Measurements from ENCODE around the gene NLK.
"Not testable (repeated sequence)": the region's sequence is repeated elsewhere in the genome, so short reads cannot be mapped to it uniquely, and the experiment has no call there.

Gene NLK

DNA sequence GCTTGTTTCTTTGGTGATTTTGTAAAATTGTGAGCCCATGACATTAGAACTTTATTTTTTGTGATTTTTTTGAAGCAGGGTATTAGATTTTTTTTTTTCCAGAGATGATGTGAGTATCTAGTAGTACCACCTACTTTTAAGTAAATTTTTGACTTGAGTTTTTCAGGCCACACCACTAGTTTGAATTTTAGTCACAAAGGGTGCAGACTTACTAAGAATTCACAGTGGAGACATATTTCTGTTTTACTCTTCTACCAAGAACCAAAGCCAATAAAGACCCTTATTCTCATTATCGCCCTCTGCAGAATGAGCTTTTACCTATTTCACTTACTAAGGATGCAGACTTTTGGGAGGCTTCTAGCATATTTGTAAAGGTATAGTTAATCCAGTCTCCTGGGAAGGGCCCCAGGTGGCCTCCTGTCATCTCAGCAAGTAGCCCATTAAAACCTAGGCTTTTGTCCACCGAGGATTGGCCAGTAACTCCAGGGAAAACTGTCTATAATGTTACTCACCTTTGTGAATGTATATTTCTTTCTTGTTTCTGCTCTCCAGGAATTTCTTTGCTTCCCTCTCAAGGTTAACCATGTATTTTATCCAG, 30.6 kb downstream of the NLK start:
- no peak for DNase-seq (ENCODE audit: low read depth in 2 of 2)

DNA sequence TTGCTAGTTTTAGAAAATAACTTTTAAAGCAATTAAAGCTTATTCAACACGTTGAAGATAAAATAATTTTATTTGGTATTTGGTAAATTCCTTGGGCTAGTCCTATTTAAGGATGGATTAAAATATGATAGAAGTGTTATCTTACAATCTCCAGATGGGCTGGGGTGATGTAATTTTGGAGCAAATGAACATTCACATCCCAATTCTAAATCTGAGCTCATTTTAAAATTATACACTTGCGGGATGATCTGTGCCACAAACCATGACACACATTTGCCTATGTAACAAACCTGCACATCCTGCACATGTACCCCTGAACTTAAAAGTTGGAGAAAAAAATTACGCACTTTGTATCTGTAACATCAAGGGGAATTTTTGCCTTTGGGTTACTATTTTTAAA, 31.5 kb downstream of the NLK start:
- no peak for DNase-seq (ENCODE audit: low read depth in 2 of 2)

DNA sequence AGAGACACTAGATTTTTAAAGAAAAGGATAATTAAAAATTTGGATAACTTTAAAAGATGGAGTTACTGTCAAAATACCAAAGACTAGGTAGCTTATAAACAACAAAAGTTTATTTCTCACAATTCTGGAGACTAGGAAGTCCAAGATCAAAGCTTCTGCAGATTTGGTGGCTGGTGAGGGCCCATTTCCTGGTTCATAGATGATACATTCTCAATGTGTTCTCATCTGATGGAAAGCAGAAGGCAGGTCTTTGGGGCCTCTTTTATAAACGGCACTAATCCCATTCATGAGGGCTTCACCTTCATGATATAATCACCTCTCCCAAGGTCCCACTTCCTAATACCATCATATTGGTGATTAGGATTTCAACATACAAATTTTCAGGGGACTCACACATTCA, 33.7 kb downstream of the NLK start:
- no peak for DNase-seq (ENCODE audit: low read depth in 2 of 2)

DNA sequence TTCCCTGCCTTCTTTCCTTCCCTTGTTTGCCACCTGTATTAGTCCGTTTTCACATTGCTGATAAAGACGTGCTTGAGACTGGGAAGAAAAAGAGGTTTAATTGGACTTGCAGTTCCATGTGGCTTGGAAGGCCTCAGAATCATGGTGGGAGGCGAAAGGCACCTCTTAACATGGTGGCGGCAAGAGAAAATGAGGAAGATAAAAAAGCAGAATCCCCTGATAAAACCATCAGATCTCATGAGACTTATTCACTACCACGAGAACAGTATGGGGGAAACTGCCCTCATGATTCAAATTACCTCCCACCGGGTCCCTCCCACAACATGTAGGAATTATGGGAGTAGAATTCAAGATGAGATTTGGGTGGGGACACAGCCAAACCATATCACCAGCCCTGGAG, 34.7 kb downstream of the NLK start:
- DNase-seq (ENCODE audit: low read depth in 2 of 2): not testable (repeated sequence)

DNA sequence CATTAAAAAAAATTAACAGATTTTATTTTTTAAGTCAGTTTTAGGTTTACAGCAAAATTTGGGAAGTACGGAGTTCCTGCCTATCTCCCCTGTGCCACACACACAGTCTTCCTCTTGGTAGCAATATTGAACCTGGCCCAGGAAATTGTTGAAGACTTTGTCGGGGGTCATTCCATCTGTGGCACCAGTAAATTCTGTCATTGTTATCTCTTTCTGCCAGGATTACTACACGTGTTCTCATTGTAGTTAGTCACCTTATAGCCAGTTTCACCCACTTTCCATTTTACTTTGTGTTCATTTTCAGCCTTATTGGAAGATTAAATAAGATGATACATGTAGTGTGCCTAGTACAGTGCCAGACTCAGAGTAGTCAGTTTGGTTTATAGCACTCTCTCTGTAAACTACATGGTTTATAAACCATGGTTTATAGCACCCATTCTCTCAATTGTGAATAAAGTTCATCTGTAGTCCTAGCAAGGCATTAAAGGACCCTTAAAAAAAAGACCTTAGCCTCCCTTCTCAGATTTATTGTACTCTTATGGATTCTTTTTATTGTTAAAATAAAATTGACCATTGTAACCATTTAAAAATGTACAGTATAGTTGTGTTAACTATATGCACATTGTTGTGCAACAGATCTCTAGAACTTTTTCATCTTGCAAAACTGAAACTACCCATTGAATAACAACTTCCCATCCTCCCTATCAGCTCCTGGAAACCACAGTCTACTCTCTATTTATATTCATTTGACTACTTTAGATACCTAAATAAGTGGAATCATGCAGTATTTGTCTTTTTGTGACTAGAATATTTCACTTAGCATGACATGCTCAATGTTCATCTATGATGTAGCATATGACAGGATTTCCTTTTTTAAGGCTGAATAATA, 36.1 kb downstream of the NLK start:
- no peak for DNase-seq (ENCODE audit: low read depth in 2 of 2)

DNA sequence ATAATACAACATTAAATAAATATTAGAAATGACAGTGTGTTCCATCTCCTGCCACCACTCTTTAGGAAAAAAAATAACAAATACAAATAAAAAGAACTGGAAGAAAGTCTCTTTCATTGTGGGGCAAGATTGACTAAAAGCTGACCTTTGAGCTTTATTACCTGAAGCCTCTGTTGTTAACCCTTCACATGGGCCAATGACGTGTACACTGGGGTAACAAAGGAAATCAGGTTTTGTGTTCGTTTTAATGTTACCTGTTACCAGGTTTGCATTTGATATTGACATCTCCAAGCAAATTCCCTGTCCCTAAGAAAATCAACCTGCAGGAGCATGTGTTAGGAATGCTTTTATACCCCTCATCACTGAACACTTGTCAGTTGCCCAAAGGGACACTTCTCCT, 39.0 kb downstream of the NLK start:
- no peak for DNase-seq (ENCODE audit: low read depth in 2 of 2)

DNA sequence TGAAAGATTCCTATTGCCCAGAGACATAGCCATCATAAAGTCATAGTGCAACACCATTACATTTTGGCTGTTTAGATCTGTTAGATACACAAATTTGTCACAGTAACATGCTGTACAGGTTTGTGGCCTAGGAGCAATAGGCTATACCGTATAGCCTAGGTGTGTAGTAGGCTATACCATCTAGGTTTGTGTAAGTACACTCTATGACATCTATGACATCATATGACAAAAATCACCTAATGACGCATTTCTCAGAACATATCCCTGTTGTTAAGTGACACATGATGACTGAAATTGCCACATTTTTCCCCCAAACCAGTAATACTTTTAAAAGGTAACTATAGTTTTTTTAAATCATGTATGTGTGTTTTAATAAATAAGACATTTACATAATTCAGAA, 43.3 kb downstream of the NLK start:
- no peak for DNase-seq (ENCODE audit: low read depth in 2 of 2)

DNA sequence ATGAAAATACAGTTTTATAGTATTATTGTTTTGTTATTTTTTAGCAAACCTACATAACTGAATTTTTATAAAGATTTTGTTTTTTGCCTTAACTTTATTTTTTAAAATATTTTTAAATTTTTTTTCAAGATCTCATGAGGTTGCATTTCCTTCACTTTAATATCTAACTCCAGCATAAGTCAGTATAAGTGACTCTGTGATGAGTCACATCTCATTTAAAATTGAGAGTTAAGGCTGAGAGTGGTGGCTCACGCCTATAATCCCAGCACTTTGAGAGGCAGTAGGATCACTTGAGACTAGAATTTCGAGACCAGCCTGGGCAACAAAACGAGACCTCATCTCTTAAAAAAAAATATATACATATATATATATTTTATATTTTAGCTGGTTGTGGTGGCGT, 44.0 kb downstream of the NLK start:
- no peak for DNase-seq (ENCODE audit: low read depth in 2 of 2)

DNA sequence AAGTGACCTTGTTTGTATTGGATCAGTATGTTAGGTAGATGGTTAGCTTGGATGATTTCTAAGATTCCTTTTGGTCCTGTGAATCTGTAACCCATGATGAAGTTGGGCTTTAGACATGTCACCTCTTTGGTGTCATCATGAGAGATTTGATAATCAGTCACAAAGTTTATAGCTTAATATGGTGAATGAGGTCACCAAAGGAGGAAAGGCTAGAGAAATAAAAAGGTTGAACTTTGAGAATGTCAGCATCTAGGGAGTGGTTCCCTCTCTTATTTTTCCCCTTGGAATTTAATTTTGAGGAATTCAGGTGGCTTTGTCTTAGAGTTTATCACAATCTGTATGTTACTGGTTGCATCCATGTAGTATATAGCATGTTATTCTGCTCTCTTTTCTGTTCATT, 45.3 kb downstream of the NLK start:
- DNase-seq (ENCODE audit: low read depth in 2 of 2): no peak

DNA sequence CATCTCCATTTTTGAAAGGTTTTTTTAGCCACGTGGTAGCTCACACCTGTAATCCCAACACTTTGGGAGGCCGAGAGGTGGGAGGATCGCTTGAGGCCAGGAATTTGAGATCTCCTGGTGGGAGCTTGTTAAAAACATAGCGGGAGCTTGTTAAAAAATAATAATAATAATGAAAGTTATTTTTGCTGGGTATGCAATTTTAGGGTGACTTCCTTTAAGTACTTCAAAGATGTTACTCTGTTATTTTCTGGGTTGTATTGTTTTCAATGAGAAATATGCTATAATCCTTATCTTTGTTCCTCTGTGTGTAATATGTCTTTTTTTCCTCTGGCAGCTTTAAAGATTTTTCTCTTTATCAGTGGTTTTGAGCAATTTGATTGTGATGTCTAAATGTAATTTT, 48.1 kb downstream of the NLK start:
- DNase-seq (ENCODE audit: low read depth in 2 of 2): no peak

DNA sequence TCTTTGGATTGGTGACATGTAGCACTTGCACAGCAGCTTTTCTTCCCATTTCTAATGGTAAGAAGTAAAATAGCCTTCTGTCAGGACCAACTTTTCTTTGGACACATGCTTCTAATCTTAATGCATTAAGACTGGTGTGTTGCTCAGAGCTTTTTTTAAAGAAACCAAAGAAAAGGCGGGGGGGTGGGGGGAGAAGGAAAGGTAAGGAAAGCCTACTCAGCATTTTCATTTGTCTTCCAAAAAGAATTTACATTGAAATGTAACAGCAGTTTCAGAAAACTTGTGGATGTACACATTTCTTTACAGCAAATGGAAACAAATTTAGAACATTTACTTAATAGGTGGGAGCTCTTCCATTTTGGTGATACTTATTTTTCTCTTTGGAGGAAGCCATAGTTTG, 49.6 kb downstream of the NLK start:
- DNase-seq (ENCODE audit: low read depth in 2 of 2): no peak

DNA sequence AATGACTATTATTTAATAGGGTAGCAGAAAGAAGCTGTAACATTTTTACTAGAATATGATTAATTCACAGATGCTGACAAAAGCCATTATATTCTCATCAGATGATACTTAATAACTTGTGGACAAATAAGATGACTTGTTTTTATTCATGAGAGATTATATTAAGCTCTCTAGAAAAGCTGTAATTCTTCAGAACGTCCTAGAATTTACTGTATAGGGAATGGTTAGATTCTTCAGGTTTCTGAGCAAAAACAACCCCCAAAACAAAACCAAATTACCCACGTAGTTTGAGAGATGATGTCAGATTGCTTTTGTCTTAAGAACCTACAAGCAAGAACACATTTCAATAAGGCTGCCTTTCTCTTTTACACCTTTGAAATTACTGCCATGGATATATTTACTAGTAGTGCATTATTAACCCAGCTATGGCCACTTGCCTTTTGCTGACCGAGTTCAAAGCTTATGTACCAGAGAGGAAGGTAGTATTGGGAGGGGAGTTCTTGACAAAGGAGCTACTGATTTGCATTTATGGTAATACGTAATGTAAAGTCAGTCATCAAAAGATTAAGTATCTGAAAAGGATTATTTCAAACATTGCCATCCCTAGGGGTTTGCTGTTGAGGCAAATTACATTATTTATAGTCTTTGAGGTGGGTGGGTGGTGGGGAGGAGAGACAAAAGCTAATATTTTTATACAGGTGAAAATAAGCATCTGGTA, 51.7 kb downstream of the NLK start:
- DNase-seq (ENCODE audit: low read depth in 2 of 2): no peak

DNA sequence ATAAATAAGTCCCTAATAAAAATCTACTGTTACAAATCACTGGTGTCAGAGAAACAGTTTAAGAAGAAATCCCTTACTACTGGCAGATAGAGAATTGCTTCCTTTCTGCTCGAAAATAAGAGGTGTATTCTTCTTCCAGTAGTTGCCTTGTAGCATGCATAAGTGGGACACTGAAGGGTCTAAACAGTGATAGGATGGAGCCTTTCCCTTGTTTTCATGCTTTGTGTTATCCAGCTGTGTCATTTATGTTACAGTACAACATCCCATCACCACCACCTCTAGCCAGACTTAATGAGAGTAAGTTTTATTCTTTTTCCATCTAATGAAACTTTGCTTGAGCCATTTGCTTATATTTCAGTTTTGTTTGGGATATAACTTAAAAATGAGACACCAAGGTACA, 54.3 kb downstream of the NLK start:
- DNase-seq (ENCODE audit: low read depth in 2 of 2): no peak

DNA sequence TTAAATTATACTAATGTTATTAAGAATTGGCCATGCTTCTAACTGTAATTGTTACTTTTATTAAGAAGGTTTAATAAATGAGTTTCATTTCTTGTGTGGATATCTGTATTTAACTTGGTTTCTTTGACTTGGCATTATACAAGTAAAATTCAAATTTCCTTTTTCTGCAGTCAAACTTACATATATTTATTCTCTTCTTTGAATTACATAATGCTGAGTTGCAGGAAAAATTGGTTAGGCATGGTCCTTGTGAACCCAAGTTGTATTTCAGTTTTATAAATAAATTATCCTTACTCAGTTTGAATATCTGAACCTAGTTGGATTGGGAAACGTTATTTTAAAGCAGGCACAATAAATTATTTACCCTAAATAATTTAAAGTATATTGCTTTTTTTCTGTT, 54.8 kb downstream of the NLK start:
- no peak for DNase-seq (ENCODE audit: low read depth in 2 of 2)

DNA sequence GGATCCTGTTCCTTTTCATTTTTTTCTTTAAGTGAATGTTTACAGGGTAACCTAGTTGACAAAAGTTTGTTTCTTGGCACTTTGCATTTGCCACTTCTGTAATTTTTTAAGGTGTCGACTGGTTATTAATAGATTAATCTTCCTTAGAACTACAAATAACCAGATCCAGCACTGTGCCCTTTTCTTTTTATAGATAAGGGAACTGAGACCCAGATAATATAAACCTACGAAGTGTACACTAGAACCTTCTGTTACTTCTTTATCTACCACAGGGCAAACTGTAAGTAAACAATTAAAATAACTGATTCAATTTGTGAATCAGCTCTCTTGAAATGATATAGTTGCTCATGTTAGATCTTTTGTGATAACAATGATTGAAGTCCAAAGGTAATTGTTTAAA, 55.4 kb downstream of the NLK start:
- no peak for DNase-seq (ENCODE audit: low read depth in 2 of 2)

DNA sequence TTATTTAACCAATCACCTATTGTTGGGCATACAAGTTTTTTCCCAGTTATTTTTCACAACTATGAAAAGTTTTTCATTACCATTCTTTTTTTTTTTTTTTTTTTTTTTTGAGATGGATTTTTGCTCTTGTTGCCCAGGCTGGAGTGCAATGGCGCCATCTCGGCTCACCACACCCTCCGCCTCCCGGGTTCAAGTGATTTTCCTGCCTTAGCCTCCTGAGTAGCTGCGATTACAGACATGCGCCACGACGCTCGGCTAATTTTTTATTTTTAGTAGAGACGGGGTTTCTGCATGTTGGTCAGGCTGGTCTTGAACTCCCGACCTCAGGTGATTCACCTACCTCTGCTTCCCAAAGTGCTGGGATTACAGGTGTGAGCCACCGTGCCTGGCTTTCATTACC, 56.1 kb downstream of the NLK start:
- not testable (repeated sequence) for DNase-seq (ENCODE audit: low read depth in 2 of 2)

DNA sequence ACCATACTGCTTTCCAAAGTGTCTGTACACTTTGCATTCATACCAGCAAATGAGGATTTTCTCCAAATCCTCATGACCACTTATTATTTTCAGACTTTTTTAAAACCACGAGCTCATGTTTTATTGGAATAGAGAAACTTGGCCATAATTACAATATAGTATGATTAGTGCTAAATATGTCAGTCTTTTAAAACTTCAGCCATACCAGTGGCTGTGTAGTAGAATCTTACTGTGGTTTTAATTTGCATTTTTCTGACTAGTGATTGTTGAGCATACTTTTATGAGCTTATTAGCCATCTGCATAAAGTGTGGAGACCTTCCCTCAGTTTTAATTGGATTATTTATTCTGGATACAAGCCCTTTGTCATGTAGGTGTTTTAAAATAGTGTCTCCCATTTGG, 57.8 kb downstream of the NLK start:
- DNase-seq (ENCODE audit: low read depth in 2 of 2): no peak

DNA sequence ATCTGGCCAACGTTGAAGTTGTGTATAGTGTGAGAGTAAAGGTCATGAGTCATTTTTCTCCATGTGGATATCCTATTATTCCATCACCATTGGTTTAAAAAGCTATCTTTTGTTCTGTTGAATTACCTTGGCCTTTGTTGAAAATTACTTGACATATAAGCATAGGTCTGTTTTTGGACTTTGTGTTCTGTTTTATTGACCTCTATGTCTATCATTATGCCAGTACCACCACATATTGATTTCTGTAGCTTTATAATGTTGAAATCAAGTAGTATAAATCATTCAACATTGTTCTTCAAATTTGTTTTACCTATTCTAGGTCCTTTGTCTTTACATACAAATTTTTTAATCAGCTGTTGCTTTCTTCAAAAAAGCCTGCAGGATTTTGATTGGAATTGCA, 58.5 kb downstream of the NLK start:
- no peak for DNase-seq (ENCODE audit: low read depth in 2 of 2)

DNA sequence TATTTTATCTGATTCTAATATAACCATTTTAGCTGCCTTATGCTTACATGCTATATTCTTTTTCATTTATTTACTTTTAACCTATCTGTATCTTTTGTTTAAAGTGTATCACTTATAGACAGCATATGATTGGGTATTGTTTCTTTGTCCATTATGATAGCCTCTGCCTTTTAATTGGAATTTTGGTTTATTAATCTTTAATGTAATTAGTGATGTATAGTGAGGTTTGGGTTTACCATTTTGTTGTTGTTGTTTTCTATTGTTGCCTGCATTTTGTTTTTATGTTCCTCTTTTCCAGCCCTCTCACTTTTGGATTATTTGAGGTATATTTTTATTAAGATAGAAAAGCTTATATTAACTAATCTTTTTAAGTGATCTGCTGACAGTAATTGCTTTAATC, 59.4 kb downstream of the NLK start:
- DNase-seq (ENCODE audit: low read depth in 2 of 2): no peak

DNA sequence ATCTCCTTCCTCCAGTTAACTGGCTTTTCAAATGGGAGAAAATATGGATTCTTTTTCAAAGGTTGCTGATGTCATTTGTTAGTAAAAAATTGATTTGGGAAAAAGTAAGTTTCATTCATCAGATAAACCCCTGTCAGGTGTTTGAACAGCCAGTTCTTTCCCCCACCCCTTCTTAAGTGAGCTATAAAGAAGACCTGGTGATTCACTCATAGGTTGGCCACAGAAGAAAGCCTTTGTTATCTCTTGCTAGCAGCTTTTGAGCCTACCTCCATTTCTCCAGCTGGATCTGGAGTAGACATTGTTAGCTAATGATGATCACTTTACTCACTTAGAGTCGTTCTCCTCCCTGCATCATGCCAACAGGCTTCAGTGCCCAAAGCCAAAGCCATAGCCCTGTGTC, 63.0 kb downstream of the NLK start:
- DNase-seq (ENCODE audit: low read depth in 2 of 2): no peak

DNA sequence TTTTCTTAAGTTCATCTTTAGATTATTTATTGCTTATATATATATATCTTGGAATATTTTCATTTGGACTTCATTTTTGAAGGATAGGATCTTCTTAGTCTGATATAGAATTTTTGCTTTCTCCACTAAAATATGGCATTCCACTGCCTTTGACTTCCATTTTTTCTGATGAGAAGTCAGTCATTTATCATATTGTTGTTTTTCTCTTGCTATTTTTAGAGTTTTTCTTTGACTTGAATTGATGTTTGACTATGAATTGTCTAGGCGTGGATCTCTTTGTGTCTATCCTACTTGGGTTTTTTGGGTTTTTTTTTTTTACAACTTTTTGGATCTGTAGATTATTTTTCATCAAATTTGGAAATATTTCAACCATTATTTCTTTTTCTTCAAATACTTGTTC, 67.7 kb downstream of the NLK start:
- DNase-seq (ENCODE audit: low read depth in 2 of 2): no peak

DNA sequence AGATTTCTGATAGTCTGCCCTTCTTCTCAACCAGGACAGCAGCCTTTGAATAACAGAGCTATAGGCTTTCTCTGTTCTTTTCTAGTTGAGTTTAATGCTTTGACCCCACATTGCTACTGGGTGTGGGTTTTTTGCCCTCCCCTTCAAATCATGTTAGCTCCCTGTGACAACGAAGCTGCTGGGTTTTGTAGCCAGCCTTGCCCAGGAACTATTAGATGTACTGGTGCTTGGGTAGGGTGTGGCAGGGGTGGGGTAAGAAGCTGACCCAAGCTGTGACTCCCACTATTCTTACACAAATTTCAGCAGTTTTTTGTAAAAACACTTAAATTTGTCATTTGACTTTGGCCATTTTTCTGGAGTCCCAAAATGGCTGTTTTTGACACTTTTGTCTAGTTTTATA, 69.7 kb downstream of the NLK start:
- no peak for DNase-seq (ENCODE audit: low read depth in 2 of 2)

DNA sequence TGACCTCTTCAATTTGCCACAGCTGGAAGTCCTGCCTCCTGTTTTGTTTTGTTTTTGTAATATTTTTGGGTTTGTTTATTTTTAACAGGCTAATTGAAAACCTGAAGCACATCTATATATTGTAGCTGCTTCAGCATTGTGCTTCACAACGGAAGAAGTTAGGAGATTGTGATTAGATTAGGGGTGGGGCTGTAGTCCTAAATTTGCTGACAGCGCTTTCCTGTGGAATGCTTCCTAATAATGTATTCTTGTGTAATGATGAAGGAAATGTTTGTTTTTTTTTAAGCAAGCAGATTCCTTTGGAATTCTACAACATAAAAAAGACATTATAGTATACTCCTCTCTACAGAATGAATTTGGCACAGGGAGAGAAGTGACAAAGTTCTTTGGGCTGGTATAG, 70.1 kb downstream of the NLK start:
- DNase-seq (ENCODE audit: low read depth in 2 of 2): no peak

Measured in stimulated activated CD4-positive, alpha-beta T cell treated with anti-CD3 and anti-CD28 coated beads, Interleukin-1b, Interleukin-23, amount 100 ng/mL, for 1 hour (primary cell).